Measurements from ENCODE around the gene TRABD2A.
"Not testable (repeated sequence)": the region's sequence is repeated elsewhere in the genome, so short reads cannot be mapped to it uniquely, and the experiment has no call there.

The TRABD2A gene

GRCh38 chr2:84879584-84880394 is 1.1 kb downstream of the TRABD2A start:
- DNase-seq = no peak

DNA sequence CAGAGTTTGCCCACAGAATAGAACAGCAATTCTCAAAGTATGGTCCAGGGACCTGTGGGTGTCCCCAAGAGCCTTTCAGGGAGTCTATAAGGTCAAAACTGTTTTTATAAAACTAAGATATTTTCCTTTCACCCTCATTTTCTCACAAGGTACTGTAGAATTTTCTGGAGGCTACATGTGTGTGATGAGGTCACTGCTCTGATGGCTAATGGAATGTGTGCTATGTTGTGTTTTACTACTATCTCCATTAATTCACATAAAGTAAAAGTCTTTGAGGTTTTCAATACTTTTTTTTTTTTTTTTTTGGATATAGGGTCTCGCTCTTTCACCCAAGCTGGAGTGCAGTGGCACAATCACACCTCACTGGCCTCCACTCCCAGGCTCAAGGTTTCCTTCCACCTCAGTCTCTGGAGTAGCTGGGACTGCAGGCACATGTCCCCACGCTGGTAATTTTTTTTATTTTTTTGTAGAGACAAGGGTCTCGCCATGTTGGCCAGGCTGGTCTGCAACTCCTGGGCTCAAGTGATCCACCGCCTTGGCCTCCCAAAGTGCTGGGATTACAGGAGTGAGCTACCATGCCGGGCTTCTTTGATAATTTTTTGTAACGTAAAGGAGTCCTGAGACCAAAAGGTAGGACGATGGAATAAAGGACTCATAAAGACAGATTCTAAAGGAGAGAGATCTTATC is 1.8 kb downstream of the TRABD2A start:
- DNase-seq = no peak

DNA sequence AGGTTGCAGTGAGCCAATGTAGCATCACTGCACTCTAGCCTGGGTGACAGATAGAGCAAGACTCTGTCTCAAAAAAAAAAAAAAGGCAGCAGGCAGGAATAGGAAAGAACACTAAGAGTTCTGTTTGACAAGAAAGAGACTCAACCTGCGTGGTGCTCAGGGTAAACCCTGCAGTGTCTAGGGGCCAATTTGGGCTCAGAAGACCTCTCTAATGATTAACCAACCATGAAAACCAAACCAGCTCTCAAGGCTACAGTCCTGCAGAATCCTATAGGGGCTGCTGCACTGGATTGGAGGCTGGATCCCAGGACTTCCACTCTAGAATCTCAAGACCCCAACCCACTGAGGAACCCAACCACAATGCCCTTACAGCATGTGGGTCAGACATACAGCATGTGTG is 2.4 kb downstream of the TRABD2A start:
- DNase-seq = no peak

GRCh38 chr2:84876369-84876768 is 4.5 kb downstream of the TRABD2A start:
- no peak for DNase-seq

DNA sequence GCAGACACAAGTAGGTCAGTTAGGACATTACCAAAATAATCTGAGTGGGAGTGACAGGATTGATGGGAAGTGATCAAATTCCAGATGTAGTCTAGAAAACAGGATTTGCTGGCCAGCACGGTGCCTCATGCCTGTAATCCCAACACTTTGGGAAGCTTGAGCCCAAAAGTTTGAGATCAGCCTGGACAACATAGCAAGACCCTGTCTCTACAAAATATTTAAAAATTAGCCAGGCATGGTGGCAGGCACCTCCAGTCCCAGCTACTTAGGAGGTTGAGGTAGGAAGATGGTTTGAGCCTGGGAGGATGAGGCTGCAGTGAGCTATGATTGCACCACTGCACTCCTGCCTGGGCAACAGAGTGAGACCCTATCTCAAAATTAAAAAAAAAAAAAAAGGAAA is 5.3 kb downstream of the TRABD2A start:
- DNase-seq = not testable (repeated sequence)

DNA sequence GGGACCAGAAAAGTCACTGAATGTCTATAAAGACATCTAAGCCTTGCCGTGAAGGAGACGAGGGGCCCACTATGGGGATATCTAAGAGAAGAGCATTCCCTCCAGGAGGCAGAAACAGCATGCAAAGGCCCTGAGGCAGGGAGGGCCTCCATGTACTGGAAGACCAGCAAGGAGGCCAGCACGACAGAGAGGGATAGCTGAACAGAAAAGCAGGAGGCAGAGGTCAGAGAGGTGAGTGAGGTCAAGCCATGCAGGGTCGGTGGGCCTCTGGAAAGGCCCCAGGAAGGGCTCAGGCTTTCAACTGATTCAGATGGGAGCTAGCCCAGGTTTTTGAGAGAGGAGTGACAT is 5.7 kb downstream of the TRABD2A start:
- no peak for DNase-seq

DNA sequence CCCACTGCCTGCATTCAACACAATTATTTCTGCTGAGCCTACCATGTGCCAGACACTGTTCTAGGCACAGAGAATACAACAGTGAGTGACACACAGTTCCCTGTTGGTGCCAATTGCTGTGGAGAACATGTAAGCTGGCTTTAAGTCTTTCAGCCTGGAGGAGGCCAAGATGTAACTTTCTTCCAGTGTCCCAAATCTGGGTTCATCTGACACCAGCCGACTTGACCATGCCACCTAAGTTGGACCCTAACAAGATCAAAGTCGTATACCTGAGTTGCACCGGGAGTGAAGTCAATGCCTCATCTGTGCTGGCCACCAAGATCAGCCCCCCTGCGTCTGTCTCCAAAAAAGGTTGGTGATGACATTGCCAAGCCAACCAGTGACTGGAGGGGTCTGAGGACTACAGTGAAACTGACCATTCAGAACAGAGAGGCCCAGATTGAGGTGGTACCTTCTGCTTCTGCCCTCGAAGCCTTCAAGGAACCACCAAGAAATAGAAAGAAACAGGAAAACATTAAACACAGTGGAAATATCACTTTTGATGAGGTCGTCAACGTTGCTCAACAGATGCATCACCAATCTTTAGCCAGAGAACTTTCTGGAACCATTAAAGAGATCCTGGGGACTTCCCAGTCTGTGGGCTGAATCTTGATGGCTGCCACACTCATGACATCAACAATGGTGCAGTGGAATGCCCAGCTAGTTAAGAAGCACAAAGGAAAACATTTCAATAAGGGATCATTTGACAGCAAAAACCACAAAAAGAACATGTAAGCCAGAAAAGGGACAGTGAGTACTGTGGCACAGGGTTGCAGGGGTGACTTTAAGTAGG is 6.3 kb downstream of the TRABD2A start:
- peak; percentile 56 for DNase-seq

- DNase-seq = no peak
These were observed 7.5 kb downstream of the TRABD2A start for GRCh38 chr2:84873350-84873749.

- DNase-seq = not testable (repeated sequence)
These were observed 8.2 kb downstream of the TRABD2A start for GRCh38 chr2:84872691-84873090.

DNA sequence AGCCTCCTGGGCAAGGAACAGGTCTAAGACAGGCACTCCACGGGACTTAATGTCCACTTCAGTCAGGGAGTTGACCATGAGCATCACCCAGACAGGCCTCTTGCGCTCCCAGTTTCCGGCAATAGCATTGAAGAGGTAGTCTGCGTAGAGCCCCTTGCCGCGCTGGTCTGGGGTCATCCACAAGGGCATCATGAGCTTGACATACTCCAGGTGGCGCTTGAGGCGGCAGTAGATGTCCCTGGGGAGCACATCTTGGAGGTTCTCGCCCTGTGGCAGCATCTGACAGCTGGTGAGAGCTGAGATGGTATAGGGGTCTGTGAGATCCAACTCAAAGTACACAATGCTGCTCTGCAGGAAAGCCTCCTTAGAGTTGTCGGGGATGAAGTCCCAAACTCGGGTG is 10.6 kb downstream of the TRABD2A start:
- no peak for DNase-seq

DNA sequence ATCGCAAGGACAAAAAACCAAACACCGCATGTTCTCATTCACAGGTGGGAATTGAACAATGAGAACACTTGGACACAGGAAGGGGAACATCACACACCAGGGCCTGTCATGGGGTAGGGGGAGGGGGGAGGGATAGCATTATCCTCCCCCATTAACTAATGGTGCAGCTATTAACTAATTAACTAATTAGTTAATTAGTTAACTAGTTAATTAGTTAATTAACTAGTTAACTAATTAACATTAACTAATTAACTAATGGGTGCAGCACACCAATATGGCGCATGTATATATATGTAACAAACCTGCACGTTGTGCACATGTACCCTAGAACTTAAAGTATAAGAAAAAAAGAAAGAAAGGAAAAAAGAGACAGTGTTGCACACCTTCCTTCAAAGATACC is 12.6 kb downstream of the TRABD2A start:
- not testable (repeated sequence) for DNase-seq

GRCh38 chr2:84866122-84866521 is 14.8 kb downstream of the TRABD2A start:
- DNase-seq = no peak

- peak; percentile 68 for DNase-seq
These were observed 15.6 kb downstream of the TRABD2A start for GRCh38 chr2:84865181-84865783.

DNA sequence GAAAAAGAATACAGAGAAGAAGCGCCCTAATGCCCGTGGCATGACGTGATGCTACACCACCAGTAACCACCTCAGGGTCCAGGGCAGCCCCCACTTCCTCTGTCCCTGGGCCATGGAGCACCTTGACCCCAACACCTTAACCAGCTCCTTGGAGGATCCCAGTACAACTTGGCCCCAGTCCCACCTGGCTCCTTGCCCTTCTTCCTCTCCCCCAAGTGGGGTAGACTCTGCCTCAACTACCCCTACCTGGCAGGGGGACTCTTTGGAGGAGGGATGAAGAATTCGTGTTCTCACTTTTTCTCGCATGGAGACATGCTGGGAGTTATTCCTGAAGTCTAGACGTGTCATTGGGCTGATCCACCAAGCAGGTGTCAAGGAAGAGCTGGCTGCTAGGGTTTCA is 18.9 kb downstream of the TRABD2A start:
- no peak for DNase-seq

DNA sequence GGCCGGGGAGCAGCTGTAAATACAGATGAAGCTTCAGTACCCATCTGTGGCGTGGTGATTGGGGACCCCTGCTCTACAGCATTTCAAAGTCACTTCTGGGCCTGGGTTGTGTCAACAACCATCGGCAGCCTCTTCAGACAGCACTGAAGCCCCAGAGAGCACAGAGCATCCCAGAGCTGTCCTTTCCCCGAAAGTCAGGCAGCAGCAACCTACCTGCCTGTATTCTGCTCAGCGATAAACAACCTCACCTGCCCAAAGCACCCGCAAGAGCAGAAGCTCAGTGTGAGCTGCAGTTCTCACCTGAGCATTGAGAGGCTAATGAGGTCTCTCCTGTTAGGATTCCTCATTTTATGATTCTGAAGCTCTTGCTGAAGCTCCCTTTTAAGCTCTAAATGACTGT is 19.3 kb downstream of the TRABD2A start:
- no peak for DNase-seq

GRCh38 chr2:84858937-84859336 is 21.9 kb downstream of the TRABD2A start:
- DNase-seq = no peak

GRCh38 chr2:84858123-84858522 is 22.8 kb downstream of the TRABD2A start:
- DNase-seq = no peak

DNA sequence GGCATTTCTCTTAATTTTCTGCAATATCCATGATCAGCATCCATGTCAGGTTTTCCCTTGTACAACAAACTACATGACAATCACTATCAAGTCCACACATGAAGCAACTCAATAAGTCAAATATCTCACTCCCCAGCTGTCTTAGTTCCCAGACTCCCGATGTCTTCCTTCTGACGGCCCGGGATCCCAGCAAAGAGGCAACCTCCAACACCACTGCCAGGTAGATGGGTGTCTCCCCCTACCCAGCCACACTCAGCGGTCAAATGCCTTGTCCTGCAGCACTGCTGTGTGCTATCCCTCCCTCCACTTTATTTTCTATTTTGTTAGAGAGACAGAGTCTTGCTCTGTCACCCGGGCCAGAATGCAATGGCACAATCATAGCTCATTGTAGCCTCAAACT is 23.3 kb downstream of the TRABD2A start:
- no peak for DNase-seq

DNA sequence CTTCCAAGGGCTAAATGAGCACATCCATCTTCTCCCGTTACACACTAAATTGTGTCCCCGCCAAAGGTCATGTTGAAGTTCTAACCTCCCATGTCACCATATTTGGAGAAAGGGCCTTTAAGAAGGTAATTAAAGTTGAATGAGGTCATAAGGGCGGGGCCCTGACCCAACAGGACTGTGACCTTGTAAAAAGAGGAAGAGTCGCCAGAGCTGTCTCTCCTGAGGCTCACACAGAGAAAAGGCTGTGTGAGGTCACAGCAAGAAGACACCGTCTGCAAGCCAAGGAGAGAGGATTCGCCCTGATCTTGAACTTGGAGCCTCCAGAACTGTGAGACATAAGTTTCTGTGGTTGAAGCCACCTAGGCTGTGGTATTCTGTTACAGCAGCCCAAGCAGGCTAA is 24.1 kb downstream of the TRABD2A start:
- peak; percentile 47 for DNase-seq

DNA sequence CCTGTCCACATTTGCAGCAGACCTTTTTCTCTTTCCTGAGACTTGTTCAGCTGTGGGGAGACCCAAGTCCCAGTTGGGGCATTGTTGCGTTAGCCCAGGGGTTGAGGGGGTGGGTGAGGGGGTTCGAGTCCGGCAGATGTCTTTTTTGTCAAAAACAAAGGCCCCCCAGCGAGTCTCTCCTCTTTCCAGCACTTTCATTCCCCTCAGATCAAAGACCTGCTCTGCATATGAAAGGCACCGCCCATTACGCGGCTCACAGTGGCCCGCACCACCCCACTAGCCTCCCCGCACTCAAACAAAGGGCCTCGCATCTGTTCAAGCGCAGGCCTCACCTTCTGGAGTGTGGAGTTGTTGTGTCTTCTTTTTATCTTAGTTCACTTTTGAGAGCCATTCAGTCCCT is 25.2 kb downstream of the TRABD2A start:
- no peak for DNase-seq

DNA sequence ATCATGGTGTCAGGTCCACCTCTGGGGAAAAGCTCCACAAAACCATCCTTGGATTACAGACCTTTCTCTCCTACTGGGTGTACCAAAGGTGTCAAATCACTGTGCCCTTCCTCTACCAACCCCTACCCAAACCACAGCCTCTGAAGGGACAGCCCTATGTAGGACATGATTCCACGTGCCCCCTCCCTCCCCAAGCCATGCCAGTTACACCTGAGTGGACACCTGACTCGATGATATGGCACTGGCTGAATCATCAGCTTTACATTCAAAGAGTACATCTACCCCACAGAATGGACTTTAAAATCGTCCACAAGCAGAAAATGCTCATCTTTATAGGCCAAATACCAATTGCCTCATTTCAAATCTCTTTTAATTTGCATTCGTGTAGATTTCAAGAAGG is 26.0 kb downstream of the TRABD2A start:
- DNase-seq = no peak

DNA sequence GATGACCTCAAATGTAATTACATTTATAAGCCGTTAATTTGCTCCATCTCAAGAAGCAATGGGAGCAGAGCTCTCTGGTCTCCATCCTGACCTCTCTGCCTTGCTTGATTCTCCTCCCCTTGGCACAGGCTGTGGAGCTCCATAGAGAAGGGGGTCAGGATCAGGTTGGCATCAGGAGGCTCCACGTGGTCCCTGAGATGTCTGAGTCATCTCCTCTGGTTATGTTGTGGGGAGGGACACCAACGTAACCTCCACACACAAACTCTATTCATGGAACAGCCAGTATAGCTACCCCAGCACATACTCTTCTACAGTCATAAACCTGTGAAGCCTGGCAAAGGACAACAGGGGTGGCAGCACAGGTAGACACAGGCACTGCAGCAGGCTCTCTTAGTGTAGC is 29.0 kb downstream of the TRABD2A start:
- DNase-seq = no peak

DNA sequence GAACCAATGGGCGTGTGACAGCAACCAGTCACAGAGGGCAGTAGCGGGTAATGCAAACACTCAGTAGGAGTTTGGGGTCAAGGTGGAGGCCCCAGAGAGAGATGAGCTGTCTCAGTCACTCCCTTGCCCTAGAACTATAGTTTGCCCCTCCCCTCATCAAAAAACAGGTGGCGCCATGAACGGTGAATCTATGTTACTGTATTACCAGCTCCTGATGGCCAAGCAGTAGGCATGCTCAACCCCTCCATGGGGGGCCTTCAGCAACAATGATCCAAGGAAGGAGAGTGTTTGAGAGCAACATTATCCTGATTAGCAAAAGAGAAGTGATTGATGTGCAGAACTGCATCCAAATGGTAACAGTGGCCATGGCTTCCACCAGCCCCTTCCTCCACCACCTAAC is 30.4 kb downstream of the TRABD2A start:
- DNase-seq = no peak

Measured in CD4-positive, alpha-beta T cell treated with Interleukin-12 subunit alpha and Interleukin-12 subunit beta, for 1 hour (primary cell).